Stomach smooth muscle (tissue), 2 donors: ENCODE results near the gene RALY.

ENCODE experiments used
- H3K27ac ChIP-seq: one replicate; pipeline ENCODE4 v1.7.0; 2013; ENCODE audit warnings: mild to moderate bottlenecking, low read length, inconsistent platforms
- H3K27me3 ChIP-seq, 2 donors: one replicate each; pipeline ENCODE4 v1.7.0; 2013; ENCODE audit warnings: low read length in 2 of 2; ENCODE audit not compliant: insufficient read depth in 2 of 2, control insufficient read depth in 1 of 2
- H3K36me3 ChIP-seq, 2 donors: one replicate each; pipeline ENCODE4 v1.7.0; 2013; ENCODE audit warnings: low read length in 2 of 2; ENCODE audit not compliant: control insufficient read depth in 2 of 2, insufficient read depth in 2 of 2
- H3K4me1 ChIP-seq: one replicate; pipeline ENCODE4 v1.7.0; 2013; ENCODE audit warnings: low read length; ENCODE audit not compliant: control insufficient read depth, insufficient read depth
- H3K4me3 ChIP-seq, 2 donors: one replicate each; pipeline ENCODE4 v1.7.0; 2013; ENCODE audit warnings: low read length in 2 of 2
- H3K9ac ChIP-seq, 2 donors: one replicate each; pipeline ENCODE4 v1.7.0; 2013; ENCODE audit warnings: low read length in 2 of 2, mild to moderate bottlenecking in 1 of 2
- H3K9me3 ChIP-seq, 2 donors: one replicate each; pipeline ENCODE4 v1.7.0; 2013; ENCODE audit warnings: low read length in 2 of 2; ENCODE audit not compliant: control insufficient read depth in 2 of 2
- donor health status: healthy.
- donor health status: Pancreatic carcinoma.

RALY gene

GRCh38 chr20:34047010-34047687 lies 53.4 kb downstream of the RALY start:
- H3K36me3 ChIP-seq = peaks cover 0 to 2% of the 10 kb centered on the region in 2 donors
- H3K9me3 ChIP-seq = no peaks in the 10 kb centered on the region
- H3K27ac ChIP-seq = no peak overlapping the region
- no peaks in the 10 kb centered on the region for H3K27me3 ChIP-seq
- H3K4me1 ChIP-seq = peaks cover 18% of the 10 kb centered on the region
- no peak overlapping the region for H3K4me3 ChIP-seq
- no peak overlapping the region for H3K9ac ChIP-seq

- Histone ChIP-seq H3K4me1 (peaks cover 16% of the 10 kb centered on the region), H3K27me3 (no peaks in the 10 kb centered on the region), H3K9ac (no peak overlapping the region), H3K36me3 (peaks cover 0 to 2% of the 10 kb centered on the region in 2 donors), H3K9me3 (no peaks in the 10 kb centered on the region), H3K4me3 (no peak overlapping the region), H3K27ac (no peak overlapping the region)
These were observed 54.2 kb downstream of the RALY start for GRCh38 chr20:34047917-34048316.

- H3K27me3 ChIP-seq = no peaks in the 10 kb centered on the region
- H3K9me3 ChIP-seq = no peaks in the 10 kb centered on the region
- peaks cover 0 to 2% of the 10 kb centered on the region in 2 donors for H3K36me3 ChIP-seq
- H3K9ac ChIP-seq = no peak overlapping the region
- H3K4me3 ChIP-seq = no peak overlapping the region
- peaks cover 14% of the 10 kb centered on the region for H3K4me1 ChIP-seq
- H3K27ac ChIP-seq = no peak overlapping the region
These were observed 55.7 kb downstream of the RALY start for GRCh38 chr20:34049389-34049788.

GRCh38 chr20:34049897-34050695 lies 56.4 kb downstream of the RALY start:
- Histone ChIP-seq H3K27ac (no peak overlapping the region), H3K4me1 (peaks cover 14% of the 10 kb centered on the region), H3K27me3 (no peaks in the 10 kb centered on the region), H3K9me3 (no peaks in the 10 kb centered on the region), H3K4me3 (no peak overlapping the region), H3K9ac (no peak overlapping the region), H3K36me3 (no peaks in the 10 kb centered on the region)

- no peak overlapping the region for H3K9ac ChIP-seq
- no peaks in the 10 kb centered on the region for H3K36me3 ChIP-seq
- no peaks in the 10 kb centered on the region for H3K9me3 ChIP-seq
- peaks cover 9% of the 10 kb centered on the region for H3K4me1 ChIP-seq
- no peak overlapping the region for H3K27ac ChIP-seq
- H3K4me3 ChIP-seq = no peak overlapping the region
- H3K27me3 ChIP-seq = no peaks in the 10 kb centered on the region
These were observed 58.7 kb downstream of the RALY start for GRCh38 chr20:34052414-34052813.

GRCh38 chr20:34055290-34055689 lies 61.6 kb downstream of the RALY start:
- no peak overlapping the region for H3K4me3 ChIP-seq
- H3K9me3 ChIP-seq = no peaks in the 10 kb centered on the region
- no peak overlapping the region for H3K27ac ChIP-seq
- H3K27me3 ChIP-seq = no peaks in the 10 kb centered on the region
- peaks cover 7% of the 10 kb centered on the region for H3K4me1 ChIP-seq
- H3K36me3 ChIP-seq = no peaks in the 10 kb centered on the region
- no peak overlapping the region for H3K9ac ChIP-seq

- H3K9me3 ChIP-seq = no peaks in the 10 kb centered on the region
- no peak overlapping the region for H3K4me3 ChIP-seq
- H3K9ac ChIP-seq = no peak overlapping the region
- H3K4me1 ChIP-seq = peaks cover 3% of the 10 kb centered on the region
- no peaks in the 10 kb centered on the region for H3K27me3 ChIP-seq
- no peaks in the 10 kb centered on the region for H3K36me3 ChIP-seq
- no peak overlapping the region for H3K27ac ChIP-seq
These were observed 65.1 kb downstream of the RALY start for GRCh38 chr20:34058831-34059230.

- Histone ChIP-seq H3K4me1 (peaks cover 12% of the 10 kb centered on the region), H3K27ac (no peak overlapping the region), H3K4me3 (no peak overlapping the region)
These were observed 67.3 kb downstream of the RALY start for GRCh38 chr20:34060970-34061369.

GRCh38 chr20:34061695-34062094 lies 68.0 kb downstream of the RALY start:
- no peaks in the 10 kb centered on the region for H3K36me3 ChIP-seq
- H3K4me3 ChIP-seq = no peak overlapping the region
- no peak overlapping the region for H3K9ac ChIP-seq
- H3K27ac ChIP-seq = no peak overlapping the region
- peaks cover 14% of the 10 kb centered on the region for H3K4me1 ChIP-seq
- no peaks in the 10 kb centered on the region for H3K27me3 ChIP-seq
- no peaks in the 10 kb centered on the region for H3K9me3 ChIP-seq

More at GRCh38 chr20:34060970-34061369, 67.3 kb downstream of the RALY start:
- H3K36me3 ChIP-seq = no peaks in the 10 kb centered on the region
- no peaks in the 10 kb centered on the region for H3K9me3 ChIP-seq
- no peak overlapping the region for H3K9ac ChIP-seq
- H3K27me3 ChIP-seq = no peaks in the 10 kb centered on the region

- Histone ChIP-seq H3K9me3 (no peaks in the 10 kb centered on the region), H3K27me3 (no peaks in the 10 kb centered on the region), H3K27ac (no peak overlapping the region), H3K4me1 (peaks cover 14% of the 10 kb centered on the region), H3K4me3 (no peak overlapping the region), H3K36me3 (no peaks in the 10 kb centered on the region), H3K9ac (no peak overlapping the region)
These were observed 69.1 kb downstream of the RALY start for GRCh38 chr20:34062570-34063482.
